Epidermal melanocyte (primary cell): Measurements from ENCODE around the gene MYO6.
"Not testable (repeated sequence)": the region's sequence is repeated elsewhere in the genome, so short reads cannot be mapped to it uniquely, and the experiment has no call there.

ENCODE experiments used
- DNase-seq: peaks from one replicate; pipeline ENCODE4 v3.0.0; 2011; ENCODE audit warnings: low spot score; ENCODE audit not compliant: insufficient read length

The MYO6 gene

GRCh38 chr6:75748743-75749538 lies at the start of gene MYO6:
Gene MYO6 (plus strand): TSS chr6:75749239. CDS start chr6:75817548, 68,309 bp downstream.
- DNase-seq, result peak; percentile 53

GRCh38 chr6:75708334-75708733 lies 40.7 kb upstream of the MYO6 start:
- not testable (repeated sequence) for DNase-seq

DNA sequence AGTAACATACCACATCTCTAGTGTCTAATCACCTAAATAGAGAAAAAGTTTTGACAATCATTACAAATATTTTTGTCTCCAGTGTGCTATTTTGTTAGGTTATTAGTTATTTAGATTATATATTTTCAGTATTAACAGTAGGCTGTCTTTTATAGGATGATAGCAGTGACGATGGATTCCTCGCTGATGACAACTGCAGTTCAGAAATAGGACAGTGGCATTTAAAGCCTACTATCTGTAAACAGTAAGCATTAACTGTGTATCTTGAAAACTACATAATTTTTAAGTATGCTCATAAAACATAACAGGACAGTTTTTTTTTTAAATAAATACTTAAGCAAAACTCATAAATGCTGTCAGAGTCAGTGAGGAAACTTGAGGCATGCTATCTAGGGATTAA lies 37.9 kb upstream of the MYO6 start:
- no peak for DNase-seq

DNA sequence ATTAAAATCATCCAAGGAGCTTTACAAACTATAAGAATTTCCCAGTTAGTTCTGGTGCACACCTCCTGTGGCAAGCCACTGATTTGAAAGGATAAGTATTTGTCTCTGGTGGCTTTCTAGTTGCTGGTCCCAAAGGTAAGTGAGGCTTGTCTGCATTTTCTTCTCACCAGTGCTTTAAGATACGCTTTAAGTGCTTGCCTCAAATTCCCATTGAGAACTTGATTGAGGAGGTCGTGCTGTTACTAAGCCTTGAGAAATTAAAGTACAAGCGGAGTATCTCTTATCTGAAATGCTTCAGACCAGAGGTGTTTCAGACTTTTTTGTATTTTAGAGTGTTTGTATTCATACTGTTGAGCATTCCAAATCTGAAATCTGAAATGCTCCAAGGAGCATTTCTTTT lies 29.9 kb upstream of the MYO6 start:
- no peak for DNase-seq

DNA sequence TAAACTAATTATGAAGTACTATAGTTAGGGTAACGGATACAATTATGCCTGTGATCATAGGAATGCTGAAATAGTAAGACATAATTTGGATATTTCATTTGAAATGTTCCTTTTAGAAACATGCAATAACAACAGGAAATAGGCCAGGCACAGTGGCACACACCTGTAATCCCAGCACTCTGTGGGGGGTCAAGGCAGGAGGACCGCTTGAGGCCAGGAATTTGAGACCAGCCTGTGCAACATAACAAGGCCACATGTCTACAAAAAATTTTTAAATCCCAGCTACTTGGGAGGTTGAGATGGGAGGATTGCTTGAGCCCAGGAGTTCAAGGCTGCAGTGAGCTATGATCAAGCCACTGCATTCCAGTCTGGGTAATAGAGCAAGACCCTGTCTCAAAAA lies 25.7 kb upstream of the MYO6 start:
- no peak for DNase-seq

DNA sequence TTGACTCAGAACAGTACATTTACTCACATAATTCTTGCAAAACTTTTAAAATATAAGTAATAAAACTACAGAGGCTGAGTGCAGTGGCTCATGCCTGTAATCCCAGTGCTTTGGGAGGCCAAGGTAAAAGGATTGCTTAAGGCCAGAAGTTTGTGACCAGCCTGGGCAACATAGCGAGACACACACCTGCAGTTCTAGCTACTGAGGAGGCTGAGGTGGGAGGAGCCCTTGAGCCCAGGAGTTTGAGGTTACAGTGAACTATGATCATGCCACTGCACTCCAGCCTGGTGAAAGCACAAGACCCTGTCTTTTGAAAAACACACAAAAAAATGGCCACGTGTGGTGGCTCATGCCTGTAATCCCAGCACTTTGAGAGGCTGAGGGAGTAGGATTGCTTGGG lies 21.8 kb upstream of the MYO6 start:
- DNase-seq, result no peak

DNA sequence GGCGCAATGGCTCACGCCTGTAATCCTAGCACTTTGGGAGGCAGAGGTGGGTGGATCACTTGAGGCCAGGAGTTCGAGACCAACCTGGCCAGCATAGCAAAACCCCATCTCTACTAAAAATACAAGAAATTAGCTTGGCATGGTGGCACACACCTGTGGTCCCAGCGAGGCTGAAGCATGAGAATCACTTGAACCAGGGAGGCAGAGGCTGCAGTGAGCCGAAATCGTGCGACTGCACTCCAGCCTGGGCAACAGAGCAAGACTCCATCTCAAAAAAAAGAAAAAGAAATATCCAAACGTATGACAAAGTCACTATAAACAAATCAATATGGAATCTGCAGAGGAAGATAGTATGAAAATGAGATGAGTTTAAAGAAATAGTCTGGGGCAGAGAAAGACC lies 18.0 kb upstream of the MYO6 start:
- DNase-seq, result not testable (repeated sequence)

- DNase-seq, result no peak
These were observed 13.4 kb upstream of the MYO6 start for GRCh38 chr6:75735491-75736186.

GRCh38 chr6:75743971-75744370 lies 5.1 kb upstream of the MYO6 start:
- no peak for DNase-seq

DNA sequence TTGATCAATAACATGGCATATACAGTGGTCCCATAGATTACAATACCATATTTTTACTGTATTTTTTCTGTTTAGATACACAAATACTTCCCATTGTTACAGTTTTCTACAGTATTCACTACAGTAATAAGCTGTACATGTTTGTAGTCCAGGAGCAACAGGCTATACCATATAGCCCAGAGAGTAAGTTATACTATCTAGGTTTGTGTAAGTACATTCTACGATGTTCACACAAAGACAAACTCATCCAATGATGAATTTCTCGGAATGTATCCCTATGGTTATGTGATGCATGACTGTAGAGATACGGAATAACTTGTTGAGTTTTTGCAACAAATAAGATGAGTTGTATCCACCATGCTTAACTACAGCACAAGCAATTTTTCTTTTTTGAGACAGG lies 3.6 kb upstream of the MYO6 start:
- DNase-seq, result no peak

GRCh38 chr6:75746221-75746620 lies 2.8 kb upstream of the MYO6 start:
- DNase-seq, result no peak

DNA sequence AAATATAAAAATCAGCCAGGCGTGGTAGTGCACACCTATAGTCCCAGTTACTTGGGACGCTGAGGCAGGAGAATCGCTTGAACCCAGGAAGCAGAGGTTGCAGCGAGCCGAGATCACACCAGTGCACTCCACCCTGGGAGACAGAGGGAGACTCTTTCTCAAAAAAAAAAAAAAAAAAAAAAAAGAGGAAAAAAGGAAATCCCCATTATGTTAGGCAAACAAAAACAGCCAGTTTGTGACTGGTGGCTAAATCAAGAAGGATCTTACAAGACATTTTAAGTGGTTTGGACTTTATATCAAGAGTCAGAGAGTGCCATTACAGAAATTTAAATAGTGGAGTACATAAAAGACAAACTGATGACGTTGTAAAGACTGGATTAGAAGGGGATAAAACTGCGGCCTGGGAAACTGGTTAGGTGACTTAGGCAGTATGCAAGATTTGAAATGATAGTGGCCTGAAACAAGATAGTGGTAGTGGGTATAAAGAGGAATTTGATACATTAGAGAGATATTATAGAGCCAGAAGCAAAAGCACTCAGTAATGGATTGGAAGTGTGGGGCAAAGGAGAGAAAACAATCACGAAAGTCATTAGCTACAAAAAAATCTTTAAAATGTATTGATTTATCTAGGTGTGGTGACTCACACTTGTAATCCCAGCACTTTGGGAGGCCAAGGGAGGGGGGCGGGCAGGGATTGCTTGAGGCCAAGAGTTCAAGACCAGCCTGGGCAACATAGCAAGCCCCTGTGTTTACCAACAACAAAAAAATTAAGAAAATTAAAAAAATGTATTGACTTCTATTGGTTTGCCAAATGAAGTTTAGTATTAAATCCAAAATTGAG lies 1.7 kb upstream of the MYO6 start:
- no peak for DNase-seq

DNA sequence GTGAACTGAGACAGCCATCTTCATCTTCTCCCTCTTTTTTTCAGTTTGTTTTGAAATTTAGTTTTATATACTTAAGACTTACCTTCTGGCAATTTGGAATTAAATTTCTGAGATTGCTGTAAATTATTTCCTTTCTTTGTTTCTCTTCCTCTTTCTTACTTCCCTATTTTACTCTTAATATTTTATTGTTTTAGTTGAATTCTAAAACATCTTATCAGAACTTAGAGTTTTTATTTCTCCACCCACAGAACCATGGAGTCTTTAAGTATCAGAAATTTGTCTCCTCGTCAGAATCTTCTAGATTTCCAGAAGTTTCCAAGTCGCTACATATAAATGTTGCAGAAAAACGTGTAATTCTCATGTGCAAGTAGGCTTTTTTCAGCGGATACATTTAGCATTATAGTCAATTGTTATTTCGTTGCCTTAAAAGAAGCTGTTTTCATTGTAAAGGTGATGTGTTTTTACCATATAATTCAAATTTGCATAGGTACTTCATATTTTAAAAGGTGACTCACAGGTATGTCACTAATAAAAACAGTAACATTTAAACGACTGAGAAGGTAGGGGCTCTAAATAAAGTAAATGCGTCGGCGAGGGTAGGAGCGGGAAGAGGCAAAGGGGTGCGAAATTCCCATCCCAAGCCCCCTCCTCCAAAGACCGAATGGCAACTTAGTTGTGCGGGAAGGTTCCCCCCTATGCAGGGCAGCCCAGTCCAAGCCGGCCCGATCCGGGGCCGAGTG lies 866 bp upstream of the MYO6 start:
- no peak for DNase-seq

DNA sequence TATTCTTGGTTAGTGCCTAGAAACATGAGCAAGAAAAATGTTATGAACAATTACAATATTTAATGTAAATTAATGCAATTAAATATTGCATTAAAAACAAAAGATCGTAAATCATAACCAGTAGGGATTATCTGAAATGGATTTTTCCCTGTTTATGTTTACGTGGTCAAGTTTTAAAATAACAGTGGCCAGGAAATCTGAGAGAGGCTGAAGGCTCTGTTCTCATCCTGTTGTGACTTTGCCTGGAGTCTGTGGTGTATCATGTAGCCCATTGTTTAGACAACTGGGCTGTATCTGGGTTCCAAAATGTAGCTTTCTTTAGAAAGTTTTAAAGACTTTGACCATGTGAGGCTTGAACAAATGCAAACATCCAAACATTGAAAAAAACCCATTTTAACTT lies 2.4 kb downstream of the MYO6 start:
- no peak for DNase-seq

DNA sequence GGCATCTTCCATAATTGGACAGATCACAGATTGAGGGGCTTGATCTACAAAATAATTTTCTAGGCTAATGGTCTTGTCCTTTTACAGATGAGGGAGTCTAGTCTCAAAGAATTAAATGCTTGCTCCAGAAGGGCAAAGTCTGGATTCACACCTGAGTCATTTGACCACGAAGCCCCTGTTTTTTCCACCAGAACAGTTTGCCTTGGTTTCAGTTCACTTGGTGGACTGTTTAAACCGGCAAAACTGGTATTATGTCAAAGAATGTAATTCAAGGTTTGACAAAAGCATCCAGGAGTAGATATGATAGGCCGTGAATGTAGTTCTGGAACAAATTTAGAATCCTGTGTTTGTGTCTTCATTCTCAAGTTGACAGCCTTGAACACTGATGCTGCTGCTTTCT lies 3.3 kb downstream of the MYO6 start:
- no peak for DNase-seq

DNA sequence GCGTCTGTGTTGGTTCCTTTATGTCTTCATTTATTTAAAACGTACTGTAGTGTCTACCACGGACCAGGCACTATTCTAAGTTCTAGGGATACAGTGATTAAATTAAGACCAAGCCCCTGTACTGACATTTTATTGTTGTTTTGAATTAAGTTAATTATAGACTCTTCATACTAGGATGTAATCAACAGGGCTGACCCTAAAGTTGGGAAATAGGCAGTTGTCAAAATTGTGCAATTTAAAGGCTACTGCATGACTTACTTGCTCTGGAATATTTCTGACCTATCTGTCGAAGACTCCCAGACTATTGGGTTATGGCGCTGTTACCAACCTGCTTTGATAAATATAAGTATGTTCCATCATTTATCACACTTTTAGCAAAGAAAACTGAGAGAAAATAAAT lies 6.7 kb downstream of the MYO6 start:
- no peak for DNase-seq

DNA sequence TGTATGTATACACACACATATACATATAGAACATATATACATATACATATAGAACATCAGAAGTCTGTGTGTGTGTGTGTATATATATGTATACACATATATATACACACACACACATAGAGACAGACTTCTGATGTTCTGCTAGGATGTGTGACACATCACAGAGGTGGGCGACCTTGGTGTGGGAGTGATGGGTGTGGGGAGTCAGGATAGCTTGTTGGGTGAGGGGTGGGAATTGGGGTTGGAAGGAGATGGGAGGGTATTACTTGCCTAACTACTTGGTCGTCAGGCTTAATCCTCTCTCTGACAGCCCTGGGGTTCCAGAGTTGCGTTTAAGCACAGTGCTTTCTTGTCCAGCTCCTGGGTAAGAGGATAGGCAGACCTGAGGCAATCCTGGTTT lies 8.3 kb downstream of the MYO6 start:
- DNase-seq, result no peak

DNA sequence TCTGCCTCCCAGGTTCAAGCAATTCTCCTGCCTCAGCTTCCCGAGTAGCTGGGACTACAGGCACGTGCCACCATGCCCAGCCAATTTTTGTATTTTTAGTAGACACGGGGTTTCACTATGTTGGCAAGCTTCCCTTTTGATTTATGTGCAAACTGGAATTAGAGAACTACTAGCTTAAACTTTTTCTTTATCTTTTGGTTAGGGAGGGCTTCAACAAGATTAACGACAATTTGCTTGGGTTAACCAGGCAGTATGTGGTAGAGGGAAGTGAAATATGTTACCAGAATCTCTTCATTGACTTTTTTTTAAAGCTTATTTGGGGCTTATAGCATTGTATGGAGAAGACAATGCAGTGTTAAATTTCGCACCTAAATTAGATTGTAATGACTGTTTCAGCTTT lies 9.0 kb downstream of the MYO6 start:
- DNase-seq, result no peak

GRCh38 chr6:75759207-75759606 lies 10.2 kb downstream of the MYO6 start:
- DNase-seq, result no peak

GRCh38 chr6:75760320-75760719 lies 11.3 kb downstream of the MYO6 start:
- no peak for DNase-seq

GRCh38 chr6:75761489-75761888 lies 12.4 kb downstream of the MYO6 start:
- DNase-seq, result no peak
